ENCODE results near the gene SCARB2. TPM values are rescaled to one million over a fixed set of nuclear protein-coding genes. Genes with fewer than 3 reads are reported as not detected.

SCARB2 gene
- total RNA-seq, 2 donors from 2014 or later: 74.5 to 167 TPM

DNA sequence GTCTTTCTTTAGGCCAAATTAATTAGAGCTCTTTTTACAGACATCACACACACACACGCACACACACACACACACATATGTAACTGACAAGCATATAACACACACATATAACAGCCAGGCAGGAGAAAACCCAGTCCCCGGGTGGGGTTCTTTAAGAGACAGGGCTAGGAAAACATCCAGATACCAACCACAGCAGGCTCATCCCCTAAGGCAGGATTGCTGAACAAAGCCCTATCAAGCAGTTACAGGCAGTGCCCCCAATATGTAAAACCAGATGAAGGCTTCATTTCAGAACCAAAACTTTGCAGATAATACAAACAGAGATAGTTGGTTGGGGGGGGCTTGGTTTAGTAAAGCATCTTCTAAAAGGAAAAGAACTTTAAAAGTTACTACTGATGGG lies 19.9 kb upstream of the SCARB2 start:
- ATAC-seq: no peak
- no peak for DNase-seq
- intact Hi-C loops (cut with DNase I): no loop called here
- no peaks in the 10 kb centered on the region for H3K36me3 ChIP-seq (replicated peaks in 1 of 2; ENCODE audit: insufficient read depth in 1 of 2, low read depth in 2 of 2)
- no peaks in the 10 kb centered on the region for H3K9me3 ChIP-seq
- no peak overlapping the region for H3K27ac ChIP-seq
- peaks cover 60% of the 10 kb centered on the region for H3K4me1 ChIP-seq
- TF ChIP-seq, protein P1, sequence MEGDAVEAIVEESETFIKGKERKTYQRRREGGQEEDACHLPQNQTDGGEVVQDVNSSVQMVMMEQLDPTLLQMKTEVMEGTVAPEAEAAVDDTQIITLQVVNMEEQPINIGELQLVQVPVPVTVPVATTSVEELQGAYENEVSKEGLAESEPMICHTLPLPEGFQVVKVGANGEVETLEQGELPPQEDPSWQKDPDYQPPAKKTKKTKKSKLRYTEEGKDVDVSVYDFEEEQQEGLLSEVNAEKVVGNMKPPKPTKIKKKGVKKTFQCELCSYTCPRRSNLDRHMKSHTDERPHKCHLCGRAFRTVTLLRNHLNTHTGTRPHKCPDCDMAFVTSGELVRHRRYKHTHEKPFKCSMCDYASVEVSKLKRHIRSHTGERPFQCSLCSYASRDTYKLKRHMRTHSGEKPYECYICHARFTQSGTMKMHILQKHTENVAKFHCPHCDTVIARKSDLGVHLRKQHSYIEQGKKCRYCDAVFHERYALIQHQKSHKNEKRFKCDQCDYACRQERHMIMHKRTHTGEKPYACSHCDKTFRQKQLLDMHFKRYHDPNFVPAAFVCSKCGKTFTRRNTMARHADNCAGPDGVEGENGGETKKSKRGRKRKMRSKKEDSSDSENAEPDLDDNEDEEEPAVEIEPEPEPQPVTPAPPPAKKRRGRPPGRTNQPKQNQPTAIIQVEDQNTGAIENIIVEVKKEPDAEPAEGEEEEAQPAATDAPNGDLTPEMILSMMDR (IDR thresholded peaks at IDR 0.05): no peak
- TF ChIP-seq POLR2A (IDR thresholded peaks at IDR 0.05): no peak
- 54 to 66% methylated on average over 2 of the region's 2 CpGs for WGBS, 2 donors
- H3K4me3 ChIP-seq: no peak overlapping the region
- H3K27me3 ChIP-seq: no peaks in the 10 kb centered on the region

DNA sequence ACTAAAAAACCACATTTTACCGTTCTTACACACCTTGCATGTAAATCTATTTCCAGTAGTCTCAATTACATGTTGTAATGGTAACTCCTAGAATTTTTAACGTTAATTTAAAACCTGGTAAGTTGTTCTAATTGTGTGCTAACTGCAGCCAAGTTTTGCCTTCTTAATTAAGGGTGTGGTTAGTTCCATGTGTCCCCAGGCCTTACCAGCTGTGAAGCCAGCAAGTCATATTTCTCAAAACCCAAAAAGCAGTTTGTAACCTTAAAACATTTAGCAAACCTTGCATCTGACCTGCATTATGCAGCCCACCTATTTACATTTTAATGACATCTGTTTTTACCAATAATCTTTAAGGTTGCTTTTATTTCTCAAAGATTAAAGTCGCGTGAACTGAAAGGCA lies 19.5 kb upstream of the SCARB2 start:
- Histone ChIP-seq H3K27ac (peak overlapping the region in 1 of 4 donors; percentile 8), H3K27me3 (no peaks in the 10 kb centered on the region), H3K4me1 (peaks cover 56% of the 10 kb centered on the region), H3K4me3 (no peak overlapping the region), H3K9me3 (no peaks in the 10 kb centered on the region), H3K36me3 (replicated peaks in 1 of 2; ENCODE audit: insufficient read depth in 1 of 2, low read depth in 2 of 2) (no peaks in the 10 kb centered on the region)
- DNase-seq: no peak
- intact Hi-C loops (cut with DNase I): no loop called here
- no peak for TF ChIP-seq POLR2A (IDR thresholded peaks at IDR 0.05)
- TF ChIP-seq, protein P1 (IDR thresholded peaks at IDR 0.05): no peak
- no peak for ATAC-seq
- 46 to 51% methylated on average over 4 of the region's 4 CpGs for WGBS, 2 donors

GRCh38 chr4:76232681-76233080 lies 19.1 kb upstream of the SCARB2 start:
- Histone ChIP-seq H3K36me3 (replicated peaks in 1 of 2; ENCODE audit: insufficient read depth in 1 of 2, low read depth in 2 of 2) (no peaks in the 10 kb centered on the region), H3K4me1 (peaks cover 52% of the 10 kb centered on the region), H3K27me3 (no peaks in the 10 kb centered on the region), H3K27ac (peak overlapping the region in 1 of 4 donors; percentile 8), H3K9me3 (no peaks in the 10 kb centered on the region), H3K4me3 (no peak overlapping the region)
- intact Hi-C loops (cut with DNase I): no loop called here
- TF ChIP-seq, protein P1 (IDR thresholded peaks at IDR 0.05): no peak
- no peak for TF ChIP-seq POLR2A (IDR thresholded peaks at IDR 0.05)
- ATAC-seq (no peak), DNase-seq (no peak)
- WGBS, 2 donors: 70 to 75% methylated on average over 1 of the region's 1 CpG

- Histone ChIP-seq H3K36me3 (replicated peaks in 1 of 2; ENCODE audit: insufficient read depth in 1 of 2, low read depth in 2 of 2) (no peaks in the 10 kb centered on the region), H3K4me3 (no peak overlapping the region), H3K27me3 (no peaks in the 10 kb centered on the region), H3K9me3 (no peaks in the 10 kb centered on the region), H3K27ac (no peak overlapping the region), H3K4me1 (no peaks in the 10 kb centered on the region)
- intact Hi-C loops (cut with DNase I): no loop called here
- no peak for ATAC-seq
- TF ChIP-seq, protein P1 (IDR thresholded peaks at IDR 0.05): no peak
- no peak for TF ChIP-seq POLR2A (IDR thresholded peaks at IDR 0.05)
- no peak for DNase-seq
- 0% methylated on average over 1 of the region's 1 CpG for WGBS, 2 donors
These were observed 12.8 kb upstream of the SCARB2 start for GRCh38 chr4:76226418-76226817.

DNA sequence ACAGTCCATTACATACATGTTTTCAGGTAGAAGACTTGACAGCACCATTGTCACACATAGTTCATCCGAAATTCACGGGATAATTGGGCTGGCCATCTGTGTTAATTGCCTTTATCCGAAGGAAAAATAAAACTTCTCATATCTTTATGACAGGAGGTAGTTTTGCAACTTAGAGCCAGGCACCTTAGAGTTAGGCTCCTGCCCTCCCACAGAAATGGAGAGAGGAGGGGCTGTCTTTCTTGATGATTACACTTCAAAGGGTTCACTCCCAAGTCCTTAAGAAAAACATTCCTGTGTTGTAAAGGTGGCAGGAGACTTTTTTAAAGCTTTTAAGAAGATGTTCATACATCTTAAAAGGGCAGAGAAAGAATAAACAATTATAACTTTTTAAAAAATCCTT lies 10.5 kb upstream of the SCARB2 start:
- DNase-seq: no peak
- ATAC-seq: no peak
- TF ChIP-seq, protein P1 (IDR thresholded peaks at IDR 0.05): no peak
- TF ChIP-seq POLR2A (IDR thresholded peaks at IDR 0.05): no peak
- intact Hi-C loops (cut with DNase I): no loop called here
- 78 to 82% methylated on average over 3 of the region's 3 CpGs for WGBS, 2 donors
- H3K4me1 ChIP-seq: peaks cover 13% of the 10 kb centered on the region
- H3K4me3 ChIP-seq: no peak overlapping the region
- H3K36me3 ChIP-seq (replicated peaks in 1 of 2; ENCODE audit: insufficient read depth in 1 of 2, low read depth in 2 of 2): no peaks in the 10 kb centered on the region
- H3K27me3 ChIP-seq: no peaks in the 10 kb centered on the region
- H3K27ac ChIP-seq: no peak overlapping the region
- H3K9me3 ChIP-seq: no peaks in the 10 kb centered on the region
